HFFc6 (cell line): ENCODE measurements around the gene SPPL2A. TPM values are rescaled to one million over a fixed set of nuclear protein-coding genes. Genes with fewer than 3 reads are reported as not detected.

Source experiments
- DNase-seq: peaks from one replicate; pipeline ENCODE4 v3.0.0-alpha.2; 2018
- H3K27ac Mint-ChIP-seq: 2 replicates; pipeline ENCODE4 v1.8.0; 2020; ENCODE audit warnings: mild to moderate bottlenecking, mixed read lengths
- H3K27me3 Mint-ChIP-seq: 2 replicates; pipeline ENCODE4 v1.8.0; 2021; ENCODE audit warnings: mild to moderate bottlenecking, moderate library complexity, mixed read lengths; ENCODE audit not compliant: insufficient read depth
- H3K36me3 Mint-ChIP-seq: 2 replicates; pipeline ENCODE4 v1.8.0; 2021; ENCODE audit warnings: low read depth, mixed read lengths
- H3K4me1 Mint-ChIP-seq: 2 replicates; pipeline ENCODE4 v1.8.0; 2020; ENCODE audit warnings: low read depth, mixed read lengths
- H3K4me3 Mint-ChIP-seq: 2 replicates; pipeline ENCODE4 v1.8.0; 2020; ENCODE audit warnings: mild to moderate bottlenecking, moderate library complexity, mixed read lengths
- H3K9me3 Mint-ChIP-seq: 2 replicates; pipeline ENCODE4 v1.8.0; 2020; ENCODE audit warnings: mild to moderate bottlenecking, mixed read lengths
- CTCF ChIP-seq: fragments of 200-600 bp; sonication (generic); IDR thresholded peaks from 2 replicates; pipeline ENCODE4 v1.5.0; 2021; ENCODE audit warnings: antibody characterized with exemption, mild to moderate bottlenecking
- total RNA-seq, 6 experiments: library from RNA; stranded (reverse); fragmentation: NEBNext Ultra II Directional; extraction: Animal tissue kit (Norgen Biotek cat#: 25700); gene quantifications; 2 replicates in 1 of 6; 3 replicates in 5 of 6; pipeline ENCODE4 v1.2.3, GENCODE V29; 2021

The SPPL2A gene
- total RNA-seq, 6 experiments from 2014 or later: 119 to 170 (median 138) TPM

DNA sequence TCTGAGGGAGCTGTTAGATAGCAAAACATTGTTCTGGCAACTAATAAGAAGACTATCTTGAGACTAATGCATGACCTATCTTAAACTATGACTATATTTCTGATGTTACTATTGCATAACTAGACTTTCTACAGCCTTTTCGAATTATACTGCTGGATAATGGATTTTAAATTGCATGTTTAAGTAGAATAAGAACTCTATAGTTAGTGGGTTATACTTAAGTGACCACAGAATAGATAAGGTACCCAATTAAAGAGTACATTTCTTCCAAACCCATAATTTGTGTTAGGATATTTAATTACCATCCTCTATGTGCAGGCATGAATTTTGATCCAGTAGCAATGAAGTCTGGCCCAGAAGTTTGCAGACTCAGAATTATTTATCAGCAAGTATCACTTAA, 44.6 kb upstream of the SPPL2A start:
- Mint-ChIP-seq H3K27ac (no peak overlapping the region), H3K27me3 (peaks cover 6% of the 10 kb centered on the region), H3K4me1 (no peaks in the 10 kb centered on the region), H3K4me3 (no peak overlapping the region), H3K36me3 (no peaks in the 10 kb centered on the region), H3K9me3 (no peaks in the 10 kb centered on the region)
- no peak for DNase-seq
- TF ChIP-seq CTCF: no peak

DNA sequence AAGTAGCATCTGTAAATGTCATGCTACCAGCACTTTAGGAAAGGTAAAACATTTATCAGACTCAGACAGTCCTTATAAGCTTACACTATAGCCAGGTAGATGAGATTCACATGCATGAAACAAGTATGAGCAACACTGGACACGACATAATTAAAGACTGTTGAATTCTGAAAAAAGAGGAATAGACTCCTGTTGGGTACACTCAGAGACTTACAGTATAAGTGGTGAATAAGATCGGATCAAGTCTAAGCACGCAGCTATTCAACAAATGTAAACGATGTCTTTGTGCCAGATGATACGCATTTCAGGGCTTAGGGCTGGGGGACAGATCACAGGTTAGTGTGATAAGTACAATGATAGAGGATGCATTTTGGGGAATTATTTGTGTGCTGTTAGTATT, 43.2 kb upstream of the SPPL2A start:
- H3K27me3 Mint-ChIP-seq: peaks cover 15% of the 10 kb centered on the region
- no peak overlapping the region for H3K4me3 Mint-ChIP-seq
- DNase-seq: no peak
- no peaks in the 10 kb centered on the region for H3K36me3 Mint-ChIP-seq
- H3K27ac Mint-ChIP-seq: no peak overlapping the region
- no peaks in the 10 kb centered on the region for H3K4me1 Mint-ChIP-seq
- H3K9me3 Mint-ChIP-seq: no peaks in the 10 kb centered on the region
- no peak for TF ChIP-seq CTCF

DNA sequence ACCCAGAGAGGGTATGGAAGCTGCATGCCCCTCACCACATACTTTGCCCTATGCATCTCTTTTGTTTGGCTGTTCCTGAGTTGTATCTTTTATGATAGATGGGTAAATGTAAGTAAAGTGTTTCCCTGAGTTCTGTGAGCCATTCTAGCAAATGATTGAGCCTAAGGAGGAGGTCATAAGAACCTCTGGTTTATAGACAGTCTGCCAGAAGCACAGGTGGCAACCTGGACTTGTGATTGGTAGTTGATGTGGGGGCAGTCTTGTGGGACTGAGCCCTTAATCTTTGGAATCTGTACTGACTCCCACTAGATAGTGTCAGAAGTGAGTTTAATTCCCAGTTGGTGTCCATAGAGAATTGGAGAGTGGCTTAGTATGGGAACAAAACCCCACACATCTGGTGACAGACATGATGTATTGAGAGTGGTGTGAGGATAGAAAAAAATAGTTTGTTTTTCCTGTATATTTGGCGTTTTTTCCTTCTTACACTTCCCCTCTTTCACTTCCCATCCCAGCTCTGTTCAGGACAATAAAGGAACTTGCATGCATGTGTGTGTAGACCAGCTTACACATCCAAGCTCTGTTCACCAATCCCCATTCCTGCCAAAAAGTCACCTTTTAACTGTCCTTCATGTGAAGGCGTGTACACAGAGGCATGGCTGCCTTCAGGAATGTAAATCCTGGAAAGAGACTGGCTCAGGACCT, 38.1 kb upstream of the SPPL2A start:
- H3K27me3 Mint-ChIP-seq: peaks cover 20% of the 10 kb centered on the region

DNA sequence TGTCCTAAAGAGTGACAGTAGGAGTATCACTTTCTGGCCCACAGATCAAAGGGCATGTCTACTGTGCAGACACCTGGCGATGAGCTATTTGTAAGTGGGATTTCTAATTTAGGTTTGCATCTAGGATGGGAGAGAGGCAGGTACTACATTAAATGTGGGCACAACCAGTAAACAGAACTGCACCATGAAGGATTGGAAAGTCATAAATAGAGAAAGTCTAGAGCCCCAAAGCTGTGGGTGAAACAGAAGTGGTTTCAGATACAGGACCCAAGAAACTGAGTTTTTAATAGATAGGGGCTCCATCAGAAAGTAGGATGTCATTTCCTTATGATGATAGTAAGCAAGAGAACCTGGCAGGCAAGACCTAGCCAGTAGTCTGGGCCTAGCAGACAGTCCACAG, 35.2 kb upstream of the SPPL2A start:
- TF ChIP-seq CTCF: no peak
- no peaks in the 10 kb centered on the region for H3K36me3 Mint-ChIP-seq
- no peak for DNase-seq
- peaks cover 16% of the 10 kb centered on the region; the same call in 1 of the 2 replicates for H3K27me3 Mint-ChIP-seq
- H3K4me3 Mint-ChIP-seq: no peak overlapping the region
- H3K4me1 Mint-ChIP-seq: 0 out of 2 replicates have a peak, but pooled peaks cover 5% of the 10 kb centered on the region
- H3K9me3 Mint-ChIP-seq: no peaks in the 10 kb centered on the region
- H3K27ac Mint-ChIP-seq: no peak overlapping the region

More for the DNA sequence above, 38.1 kb upstream of the SPPL2A start:
- Mint-ChIP-seq H3K9me3 (no peaks in the 10 kb centered on the region), H3K4me3 (no peak overlapping the region), H3K4me1 (0 out of 2 replicates have a peak, but pooled peaks cover 2% of the 10 kb centered on the region), H3K36me3 (no peaks in the 10 kb centered on the region), H3K27ac (no peak overlapping the region)
- DNase-seq: no peak
- TF ChIP-seq CTCF: no peak

- Mint-ChIP-seq H3K4me1 (0 out of 2 replicates have a peak, but pooled peaks cover 5% of the 10 kb centered on the region), H3K27me3 (peaks cover 7% of the 10 kb centered on the region; the same call in 1 of the 2 replicates), H3K9me3 (no peaks in the 10 kb centered on the region), H3K4me3 (no peak overlapping the region), H3K36me3 (no peaks in the 10 kb centered on the region), H3K27ac (no peak overlapping the region)
- DNase-seq: no peak
- TF ChIP-seq CTCF: no peak
Measured at GRCh38 chr15:50798684-50799083, 33.2 kb upstream of the SPPL2A start.
